K562 (cell line): Measurements from ENCODE around the gene MAML3. TPM values are rescaled to one million over a fixed set of nuclear protein-coding genes. Genes with fewer than 3 reads are reported as not detected.

Experiments used
- ATAC-seq: fragments of 200-7000 bp; cut with Tn5 transposase; 3 replicates; pipeline ENCODE4 v1.9.1; 2020; ENCODE audit warnings: moderate library complexity
- BruUV-seq: library from RNA; stranded (reverse); fragments of 400-500 nt; replicated peaks from 2 replicates; lab custom pipeline; 2021; lab: Mats Ljungman, UMichigan
- CTCF ChIA-PET: fragments of 300-600 bp; formaldehyde crosslinking; extraction: SDS; loops from one replicate; lab custom pipeline; 2021; ENCODE audit warnings: low intra/inter-chr PET ratio; lab: Yijun Ruan, JAX
- POLR2A ChIA-PET: fragments of 300-600, 350-650 bp; sonication (Branson Sonifier 250); formaldehyde crosslinking; extraction: SDS; loops from one replicate; lab custom pipeline; 2021; ENCODE audit warnings: antibody characterized with exemption, inconsistent platforms; lab: Yijun Ruan, JAX
- DNase-seq, 4 experiments: peaks; one replicate each; pipeline versions ENCODE4 v3.0.0 to v3.0.0-alpha.2; 2011 to 2018; ENCODE audit warnings: low spot score in 3 of 4, mixed read lengths in 3 of 4; ENCODE audit errors: extremely low read depth in 1 of 4
- FAIRE-seq: peaks from 2 replicates; lab custom pipeline; 2011; peaks lifted over from hg19 to GRCh38; lab: Jason Lieb, UNC
- H2AFZ ChIP-seq: 2 replicates; pipeline ENCODE4 v1.6.0; 2011; ENCODE audit warnings: low read depth, low read length, control low read depth, inconsistent platforms
- H3K27ac ChIP-seq: fragments of 200-600 bp; 3 replicates; pipeline ENCODE4 v1.8.0; 2011; ENCODE audit warnings: low read depth, mild to moderate bottlenecking, control low read depth, inconsistent platforms, low read length, moderate library complexity, mixed read lengths; ENCODE audit errors: extremely low read depth
- H3K27me3 ChIP-seq, 2 experiments: fragments of 300-600 bp in 1 of 2; 2 replicates in 1 of 2; 3 replicates in 1 of 2; pipeline versions ENCODE4 v1.6.0 to v1.8.0; 2011; ENCODE audit warnings: inconsistent platforms in 2 of 2, low read length in 2 of 2, mild to moderate bottlenecking in 1 of 2, mixed read lengths in 1 of 2, moderate library complexity in 1 of 2; ENCODE audit not compliant: control insufficient read depth in 2 of 2, insufficient read depth in 2 of 2
- H3K36me3 ChIP-seq: fragments of 300-600 bp; 3 replicates; pipeline ENCODE4 v1.8.0; 2011; ENCODE audit warnings: mild to moderate bottlenecking, low read length, inconsistent platforms; ENCODE audit not compliant: control insufficient read depth, insufficient read depth
- H3K4me1 ChIP-seq, 2 experiments: fragments of 200-600 bp in 1 of 2; replicated peaks in 1 of 2; 2 replicates in 1 of 2; 3 replicates in 1 of 2; pipeline versions ENCODE4 v1.5.1 to v1.8.0; 2011; ENCODE audit warnings: inconsistent platforms in 2 of 2, low read length in 2 of 2, mild to moderate bottlenecking in 1 of 2, mixed read lengths in 1 of 2, moderate library complexity in 1 of 2; ENCODE audit not compliant: control insufficient read depth in 2 of 2, insufficient read depth in 2 of 2
- H3K4me2 ChIP-seq: 2 replicates; pipeline ENCODE4 v1.6.1; 2011; ENCODE audit warnings: low read length, control low read depth, inconsistent platforms, mixed read lengths; ENCODE audit not compliant: insufficient read depth
- H3K4me3 ChIP-seq: fragments of 200-600 bp; sonication (generic), shearing (Covaris generic); 2 replicates; pipeline ENCODE4 v1.5.1; 2016; ENCODE audit warnings: control low read depth, inconsistent platforms
- H3K79me2 ChIP-seq: fragments of 200-600 bp; 3 replicates; pipeline ENCODE4 v1.8.0; 2011; ENCODE audit warnings: low read length, inconsistent platforms; ENCODE audit not compliant: control insufficient read depth, insufficient read depth
- H3K9ac ChIP-seq, 2 experiments: 2 replicates each; pipeline versions ENCODE4 v1.6.0 to v1.6.1; 2011; ENCODE audit warnings: low read depth in 2 of 2, low read length in 2 of 2, control low read depth in 1 of 2, inconsistent platforms in 1 of 2, mild to moderate bottlenecking in 1 of 2, mixed read lengths in 1 of 2; ENCODE audit not compliant: insufficient read depth in 1 of 2
- H3K9me1 ChIP-seq: one replicate; pipeline ENCODE4 v1.6.0; 2011; ENCODE audit warnings: inconsistent platforms, mild to moderate bottlenecking, low read length, moderate library complexity; ENCODE audit not compliant: control insufficient read depth, insufficient read depth
- H3K9me3 ChIP-seq: replicated peaks from 2 replicates; pipeline ENCODE4 v1.5.1; 2011; ENCODE audit warnings: low read depth, low read length, inconsistent platforms; ENCODE audit not compliant: control insufficient read depth, insufficient read depth
- H4K20me1 ChIP-seq: replicated peaks from 2 replicates; pipeline ENCODE4 v1.6.1; 2011; ENCODE audit warnings: low read length, inconsistent platforms, mixed read lengths; ENCODE audit not compliant: control insufficient read depth, insufficient read depth
- AFF1 ChIP-seq, 2 experiments: fragments of 450-650 bp; IDR thresholded peaks; 2 replicates each; pipeline ENCODE4 v1.6.1; 2018; ENCODE audit warnings: mild to moderate bottlenecking in 2 of 2, low read depth in 1 of 2; ENCODE audit not compliant: partially characterized antibody in 2 of 2
- LCOR ChIP-seq: sonication (generic); formaldehyde crosslinking; IDR thresholded peaks from 2 replicates; pipeline ENCODE4 v1.8.0; 2022; ENCODE audit warnings: mild to moderate bottlenecking, missing genetic modification reagents
- PHF20 ChIP-seq: fragments of 450-650 bp; IDR thresholded peaks from 2 replicates; pipeline ENCODE4 v1.6.1; 2018; ENCODE audit not compliant: partially characterized antibody
- PURB ChIP-seq: sonication (generic); formaldehyde crosslinking; IDR thresholded peaks from 2 replicates; pipeline ENCODE4 v1.9.0; 2021; ENCODE audit warnings: low read depth, mild to moderate bottlenecking, missing genetic modification reagents
- TEAD2 ChIP-seq: fragments of 450-650 bp; IDR thresholded peaks from 2 replicates; pipeline ENCODE4 v1.6.1; 2016; ENCODE audit warnings: missing genetic modification characterization, control low read depth, missing compliant biosample characterization
- ZNF655 ChIP-seq: fragments of 250-450 bp; sonication (Bioruptor Pico); IDR thresholded peaks from 2 replicates; pipeline ENCODE4 v1.5.0; 2021
- WGBS: fragments of 100-300 bp; shearing (Covaris generic); methylation state at CpG from one replicate; pipeline ENCODE4 v1.1.6; 2016; ENCODE audit warnings: low coverage, mixed read lengths; ENCODE audit not compliant: insufficient coverage; ENCODE audit errors: missing lambda C conversion rate; 5-methylcytosine and 5-hydroxymethylcytosine counted together
- in situ Hi-C: fragments of 300-500 bp; cut with MboI; formaldehyde crosslinking; loops from 4 replicates; pipeline ENCODE4 v1.15.0; 2018; ENCODE audit warnings: inconsistent platforms, mixed read lengths
- intact Hi-C: fragments of 100-400 bp; cut with micrococcal nuclease; formaldehyde crosslinking; loops from 2 replicates; pipeline ENCODE4 v1.14.2; 2022
- polyA plus RNA-seq, 8 experiments: library from polyadenylated mRNA; depleted of rRNA in 4 of 8; stranded (reverse) in 5 of 8; unstranded in 3 of 8; fragments of >200 nt; fragmentation: Nextera tagmentation in 2 of 8; fragmentation: Illumina TruSeq in 1 of 8; extraction: Ambion mirVana in 2 of 8; extraction: Trizol in 1 of 8; gene quantifications; 2 replicates each; pipeline versions ENCODE4 v1.2.1 to v1.2.3, GENCODE V29; 2011 to 2014; ENCODE audit warnings: inconsistent platforms in 1 of 8, missing spikeins in 1 of 8
- total RNA-seq, 7 experiments: library from RNA; depleted of rRNA in 6 of 7; stranded (reverse); fragments of >200 nt in 6 of 7; fragmentation: Illumina TruSeq in 2 of 7; extraction: Trizol in 2 of 7; gene quantifications; 2 replicates each; pipeline versions ENCODE4 v1.2.1 to v1.2.3, GENCODE V29; 2011 to 2021; ENCODE audit warnings: low replicate concordance in 1 of 7

The MAML3 gene
- total and polyA plus RNA-seq, 9 of the 15 experiments (the other 6 are each of a cell fraction or from before 2014, with no cell fraction given) = 0.01 to 0.55 (median 0.25) TPM

GRCh38 chr4:140109292-140109691, 44.7 kb downstream of the MAML3 start:
- Histone ChIP-seq H3K9me1 (no peaks in the 10 kb centered on the region), H3K4me3 (no peak overlapping the region), H3K36me3 (no peaks in the 10 kb centered on the region), H3K4me1 (no peaks in the 10 kb centered on the region), H4K20me1 (no peaks in the 10 kb centered on the region), H2AFZ (no peak overlapping the region), H3K9ac (no peak overlapping the region), H3K9me3 (no peaks in the 10 kb centered on the region), H3K27ac (no peak overlapping the region), H3K4me2 (no peak overlapping the region), H3K27me3 (peaks cover 4 to 16% of the 10 kb centered on the region in 2 experiments; a peak in 4 of 5 replicates), H3K79me2 (no peaks in the 10 kb centered on the region)
- CTCF ChIA-PET = no interaction called here
- ATAC-seq (no peak), FAIRE-seq (no peak), DNase-seq (no peak)
- POLR2A ChIA-PET = no interaction called here
- BruUV-seq = no TSS peak
- no peak for TF ChIP-seq PURB (CRISPR knock-in tag)
- TF ChIP-seq TEAD2 = no peak
- intact Hi-C loops (no loop called here), in situ Hi-C loops (no loop called here)
- 2% methylated on average over 4 of the region's 4 CpGs for whole genome bisulfite sequencing

- Histone ChIP-seq H3K4me2 (no peak overlapping the region), H3K9ac (no peak overlapping the region), H3K79me2 (no peaks in the 10 kb centered on the region), H3K9me3 (no peaks in the 10 kb centered on the region), H3K27ac (no peak overlapping the region), H3K36me3 (no peaks in the 10 kb centered on the region), H3K4me1 (no peaks in the 10 kb centered on the region), H3K4me3 (no peak overlapping the region), H3K27me3 (peaks cover 4 to 12% of the 10 kb centered on the region in 2 experiments; a peak in 4 of 5 replicates), H2AFZ (no peak overlapping the region), H3K9me1 (no peaks in the 10 kb centered on the region), H4K20me1 (no peaks in the 10 kb centered on the region)
- BruUV-seq = no TSS peak
- ChIA-PET CTCF (no interaction called here), POLR2A (no interaction called here)
- DNase-seq = no peak
- in situ Hi-C loops (no loop called here), intact Hi-C loops (no loop called here)
- no peak for ATAC-seq
- no peak for FAIRE-seq
- TF ChIP-seq AFF1 (IDR thresholded peaks at IDR 0.05; ENCODE audit: low read depth in 1 of 2, partially characterized antibody in 2 of 2) (no peak), ZNF655 (no peak), PHF20 (no peak), LCOR (no peak)
Observed at GRCh38 chr4:140108713-140109230, 45.2 kb downstream of the MAML3 start.
